MM.1S (cell line): ENCODE measurements around the gene SCAMP4.

Source experiments
- DNase-seq: peaks from one replicate; pipeline ENCODE4 v3.0.0-alpha.2; 2015
- H2AFZ ChIP-seq: fragments of 300-600 bp; sonication (generic); 2 replicates; pipeline ENCODE4 v1.6.0; 2016; ENCODE audit warnings: antibody characterized with exemption, low read length
- H3F3A ChIP-seq: fragments of 300-600 bp; sonication (generic); 2 replicates; pipeline ENCODE4 v1.6.1; 2016; ENCODE audit warnings: mild to moderate bottlenecking, antibody characterized with exemption, low read length, moderate library complexity, mixed read lengths; ENCODE audit not compliant: insufficient read depth
- H3K27ac ChIP-seq: fragments of 300-600 bp; sonication (generic); 2 replicates; pipeline ENCODE4 v1.5.1; 2016; ENCODE audit warnings: mild to moderate bottlenecking, low read length
- H3K27me3 ChIP-seq: fragments of 300-600 bp; sonication (generic); replicated peaks from 2 replicates; pipeline ENCODE4 v1.6.0; 2016; ENCODE audit warnings: low read length; ENCODE audit not compliant: insufficient read depth
- H3K36me3 ChIP-seq: fragments of 300-600 bp; sonication (generic); replicated peaks from 2 replicates; pipeline ENCODE4 v1.6.1; 2016; ENCODE audit warnings: mild to moderate bottlenecking, low read length, mixed read lengths; ENCODE audit not compliant: insufficient read depth
- H3K4me1 ChIP-seq: fragments of 300-600 bp; sonication (generic); 2 replicates; pipeline ENCODE4 v1.6.1; 2016; ENCODE audit warnings: low read length, mixed read lengths
- H3K4me2 ChIP-seq: fragments of 300-600 bp; sonication (generic); 2 replicates; pipeline ENCODE4 v1.6.0; 2016; ENCODE audit warnings: low read depth, low read length
- H3K4me3 ChIP-seq: fragments of 300-600 bp; sonication (generic); 2 replicates; pipeline ENCODE4 v1.5.1; 2016; ENCODE audit warnings: low read length, mixed read lengths
- H3K79me2 ChIP-seq: fragments of 300-600 bp; sonication (generic); 2 replicates; pipeline ENCODE4 v1.6.1; 2016; ENCODE audit warnings: mixed run types, low read length, mixed read lengths
- H3K9ac ChIP-seq: fragments of 300-600 bp; sonication (generic); 2 replicates; pipeline ENCODE4 v1.6.1; 2016; ENCODE audit warnings: low read length, mixed read lengths
- H3K9me2 ChIP-seq: fragments of 300-600 bp; sonication (generic); replicated peaks from 2 replicates; pipeline ENCODE4 v1.6.1; 2016; ENCODE audit warnings: mild to moderate bottlenecking, low read length, mixed read lengths; ENCODE audit not compliant: insufficient read depth
- H3K9me3 ChIP-seq: fragments of 300-600 bp; sonication (generic); replicated peaks from 2 replicates; pipeline ENCODE4 v1.6.1; 2016; ENCODE audit warnings: mild to moderate bottlenecking, low read length, mixed read lengths; ENCODE audit not compliant: insufficient read depth
- H4K20me1 ChIP-seq: fragments of 300-600 bp; sonication (generic); 2 replicates; pipeline ENCODE4 v1.6.1; 2016; ENCODE audit warnings: mild to moderate bottlenecking, low read length, moderate library complexity, mixed read lengths; ENCODE audit not compliant: insufficient read depth
- CTCF ChIP-seq: fragments of 300-600 bp; sonication (generic); IDR thresholded peaks from 2 replicates; pipeline ENCODE4 v1.5.1; 2016; ENCODE audit warnings: antibody characterized with exemption, low read length, mixed read lengths
- EZH2 ChIP-seq: fragments of 300-600 bp; sonication (generic); optimal IDR thresholded peaks from 2 replicates; pipeline ENCODE3; 2017; ENCODE audit warnings: low read depth, mild to moderate bottlenecking, antibody characterized with exemption, low read length, mixed read lengths
- EZH2phosphoT487 ChIP-seq: fragments of 300-600 bp; sonication (generic); IDR thresholded peaks from 2 replicates; pipeline ENCODE4 v1.6.1; 2018; ENCODE audit warnings: antibody characterized with exemption, low read length

The SCAMP4 gene

GRCh38 chr19:1968279-1969175, 63.3 kb downstream of the SCAMP4 start:
- Histone ChIP-seq H4K20me1 (no peaks in the 10 kb centered on the region), H3K9ac (no peak overlapping the region), H2AFZ (no peak overlapping the region), H3K4me2 (no peak overlapping the region), H3K4me3 (no peak overlapping the region), H3K9me2 (no peaks in the 10 kb centered on the region), H3K9me3 (no peaks in the 10 kb centered on the region), H3K27me3 (no peaks in the 10 kb centered on the region), H3F3A (no peaks in the 10 kb centered on the region), H3K79me2 (peaks cover 76% of the 10 kb centered on the region), H3K27ac (no peak overlapping the region), H3K4me1 (no peaks in the 10 kb centered on the region), H3K36me3 (0 out of 2 replicates have a peak, but pooled peaks cover 3% of the 10 kb centered on the region)
- TF ChIP-seq EZH2phosphoT487 (no peak), CTCF (no peak), EZH2 (no peak)
- no peak for DNase-seq

DNA sequence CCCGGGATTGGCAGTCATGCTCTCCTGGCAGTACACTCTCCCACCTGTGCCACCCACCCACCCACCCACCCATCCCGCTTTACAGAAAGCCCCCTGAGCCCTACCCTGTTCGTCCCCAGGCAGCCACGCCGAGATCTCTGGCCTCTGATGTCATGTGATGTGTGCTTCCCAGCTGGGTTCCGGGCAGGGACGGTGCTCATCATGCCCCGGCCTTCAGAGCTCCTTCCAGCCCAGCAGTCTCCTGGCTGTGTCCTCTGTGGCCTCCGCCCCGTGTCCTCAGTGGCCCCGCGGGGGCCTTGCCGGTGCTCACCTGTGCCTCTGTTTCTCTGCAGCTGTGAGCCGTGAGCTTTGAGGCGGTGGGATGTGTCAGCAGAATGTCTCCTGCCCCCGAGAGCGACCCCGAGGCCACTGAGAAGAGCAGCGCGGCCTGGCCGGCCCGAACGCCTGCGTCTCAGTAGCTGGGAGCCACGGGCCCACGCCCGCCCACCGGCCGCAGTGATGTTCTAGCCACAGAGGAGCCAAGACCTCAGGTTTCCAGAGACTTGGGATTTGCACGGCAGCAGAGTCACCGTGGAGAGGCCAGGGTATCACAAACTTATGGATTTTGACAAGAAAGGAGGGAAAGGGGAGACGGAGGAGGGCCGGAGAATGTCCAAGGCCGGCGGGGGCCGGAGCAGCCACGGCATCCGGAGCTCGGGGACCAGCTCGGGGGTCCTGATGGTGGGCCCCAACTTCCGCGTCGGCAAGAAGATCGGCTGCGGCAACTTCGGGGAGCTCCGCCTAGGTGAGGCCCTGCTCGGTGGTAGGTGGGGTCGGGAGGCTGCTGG, 64.2 kb downstream of the SCAMP4 start:
- Histone ChIP-seq H3K27me3 (no peaks in the 10 kb centered on the region), H3K79me2 (peaks cover 78% of the 10 kb centered on the region), H3K9me2 (no peaks in the 10 kb centered on the region), H3K4me3 (no peak overlapping the region), H3K4me1 (no peaks in the 10 kb centered on the region), H3F3A (no peaks in the 10 kb centered on the region), H3K9me3 (no peaks in the 10 kb centered on the region), H3K9ac (no peak overlapping the region), H3K36me3 (0 out of 2 replicates have a peak, but pooled peaks cover 3% of the 10 kb centered on the region), H4K20me1 (no peaks in the 10 kb centered on the region), H2AFZ (no peak overlapping the region), H3K27ac (no peak overlapping the region), H3K4me2 (no peak overlapping the region)
- no peak for TF ChIP-seq EZH2phosphoT487
- no peak for TF ChIP-seq CTCF
- no peak for TF ChIP-seq EZH2
- DNase-seq: no peak

DNA sequence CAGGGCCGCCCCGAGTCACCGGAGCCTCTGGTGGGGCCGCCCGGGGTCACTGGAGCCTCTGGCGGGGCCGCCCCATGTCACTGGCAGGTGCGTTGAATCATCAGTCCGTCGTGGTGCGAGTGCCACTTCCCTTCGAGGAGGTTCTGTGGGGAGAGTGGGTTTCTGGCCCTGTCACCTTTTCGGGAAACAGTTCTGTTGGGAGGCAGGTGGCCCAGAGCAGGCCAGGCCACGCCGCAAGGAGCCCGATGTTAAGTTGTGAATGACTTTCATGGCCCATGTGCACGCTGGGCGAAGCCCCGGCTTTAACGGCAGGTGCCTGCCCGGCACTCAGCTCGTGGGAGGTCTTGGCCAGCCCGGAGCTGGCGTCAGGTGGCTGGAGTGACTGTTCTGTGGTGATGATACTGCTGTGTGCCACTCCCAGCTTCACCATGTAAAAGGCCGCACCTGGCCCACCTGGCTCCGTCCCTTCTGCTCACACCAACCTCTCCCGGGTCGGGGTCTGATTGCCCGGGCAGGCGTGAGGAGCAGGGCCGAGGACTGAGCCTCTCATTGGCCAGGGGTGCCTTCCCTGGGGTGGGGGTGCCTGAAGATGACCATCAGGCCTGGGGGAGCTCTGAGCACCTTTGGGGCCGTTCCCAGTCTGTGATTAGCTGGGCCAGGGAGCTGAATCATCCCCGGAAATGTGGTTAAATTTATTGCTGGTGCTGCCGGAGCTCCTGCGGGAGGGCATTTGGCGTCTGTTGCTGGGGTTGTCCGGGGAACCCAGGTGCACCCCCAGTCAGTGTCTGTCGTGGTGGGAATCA, 65.0 kb downstream of the SCAMP4 start:
- Histone ChIP-seq H4K20me1 (no peaks in the 10 kb centered on the region), H2AFZ (no peak overlapping the region), H3K4me2 (no peak overlapping the region), H3K4me3 (no peak overlapping the region), H3F3A (no peaks in the 10 kb centered on the region), H3K27me3 (no peaks in the 10 kb centered on the region), H3K79me2 (peaks cover 82% of the 10 kb centered on the region), H3K27ac (no peak overlapping the region), H3K9me3 (no peaks in the 10 kb centered on the region), H3K36me3 (0 out of 2 replicates have a peak, but pooled peaks cover 3% of the 10 kb centered on the region), H3K9me2 (no peaks in the 10 kb centered on the region), H3K4me1 (no peaks in the 10 kb centered on the region), H3K9ac (no peak overlapping the region)
- no peak for DNase-seq
- no peak for TF ChIP-seq CTCF
